HG03378 (cell line): ENCODE measurements around the gene PRMT2.
"Not testable (repeated sequence)": the region's sequence is repeated elsewhere in the genome, so short reads cannot be mapped to it uniquely, and the experiment has no call there.

ENCODE experiments used
- ATAC-seq: cut with Tn5 transposase; IDR thresholded peaks from one replicate; pipeline ENCODE4 v1.9.1; 2021; ENCODE audit warnings: mild to moderate bottlenecking, moderate library complexity; ENCODE audit not compliant: unreplicated experiment

Gene PRMT2

DNA sequence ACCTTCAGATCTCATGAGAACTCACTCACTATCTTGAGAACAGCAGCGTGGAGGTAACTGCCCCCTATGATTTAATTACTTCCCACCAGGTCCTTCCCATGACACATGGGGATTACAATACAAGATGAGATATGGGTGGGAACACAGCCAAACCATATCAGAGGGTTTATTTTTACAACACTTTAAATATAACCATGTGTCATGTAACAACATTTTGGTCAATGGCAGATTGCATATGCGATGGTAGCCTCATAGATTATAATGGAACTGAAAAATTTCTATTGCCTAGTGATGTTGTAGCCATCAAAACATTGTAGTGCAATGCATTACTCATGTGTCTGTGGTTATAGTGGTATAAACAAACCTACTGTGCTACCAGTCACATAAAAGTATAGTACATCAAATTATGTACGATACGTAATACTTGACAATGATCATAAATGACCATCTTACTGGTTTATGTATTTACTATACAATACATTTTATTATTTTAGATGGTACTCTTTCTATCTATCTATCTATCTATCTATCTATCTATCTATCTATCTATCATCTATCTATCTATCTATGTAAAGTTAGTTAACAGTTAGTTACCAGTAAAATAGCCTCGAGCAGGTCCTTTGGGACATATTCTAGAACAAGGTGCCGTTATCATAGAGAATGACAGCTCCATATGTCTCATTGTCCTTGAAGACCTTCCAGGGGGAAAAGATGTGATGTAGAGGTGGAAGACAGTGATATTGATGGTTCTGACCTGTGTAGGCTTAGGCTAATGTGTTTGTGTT is 18.0 kb upstream of the PRMT2 start:
- ATAC-seq: no peak

DNA sequence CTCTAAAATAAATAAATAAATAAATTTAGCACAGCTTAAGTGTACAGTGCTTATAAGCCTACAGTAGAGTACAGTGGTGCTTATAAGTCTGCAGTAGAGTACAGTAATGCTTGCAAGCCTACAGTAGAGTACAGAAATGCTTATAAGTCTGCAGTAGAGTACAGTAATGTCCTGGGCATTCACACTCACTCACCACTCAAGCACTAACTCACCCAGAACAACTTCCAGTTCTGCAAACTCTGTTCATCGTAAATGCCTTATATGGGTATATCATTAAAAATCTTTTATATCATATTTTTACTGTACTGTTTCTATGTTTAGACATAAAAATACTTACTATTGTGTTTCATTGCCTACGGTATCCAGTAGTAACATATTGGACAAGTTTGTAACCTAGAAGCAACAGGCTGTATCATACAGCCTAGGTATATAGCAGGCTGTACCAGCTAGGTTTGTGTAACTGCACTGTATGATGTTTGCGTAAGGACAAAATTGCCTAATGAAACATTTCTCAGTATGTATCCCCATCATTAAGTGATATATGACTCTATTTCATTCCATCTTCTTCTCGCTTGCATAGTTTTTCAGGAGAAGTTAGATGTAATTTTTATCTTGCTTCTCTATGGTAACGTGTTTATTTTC is 16.6 kb upstream of the PRMT2 start:
- ATAC-seq: no peak

DNA sequence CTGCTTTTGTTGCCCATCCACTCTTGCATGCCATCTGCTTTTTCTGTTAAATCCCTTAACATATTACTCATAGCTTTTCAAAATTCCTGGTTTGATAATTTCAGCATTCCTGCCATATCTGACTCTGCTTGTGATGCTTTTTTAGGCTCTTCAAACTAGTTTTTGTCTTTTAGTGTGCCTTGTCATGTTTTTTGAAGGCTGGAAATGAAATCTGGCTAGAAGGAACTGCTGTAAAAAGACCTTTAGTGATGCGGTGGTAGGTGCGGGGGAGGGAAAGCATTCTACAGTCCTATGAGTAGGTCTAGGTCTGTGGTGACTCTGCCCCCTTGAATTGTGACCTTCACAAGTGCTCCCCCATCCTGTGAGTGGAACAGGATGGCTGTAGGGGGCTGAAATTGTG is 15.6 kb upstream of the PRMT2 start:
- ATAC-seq: no peak

DNA sequence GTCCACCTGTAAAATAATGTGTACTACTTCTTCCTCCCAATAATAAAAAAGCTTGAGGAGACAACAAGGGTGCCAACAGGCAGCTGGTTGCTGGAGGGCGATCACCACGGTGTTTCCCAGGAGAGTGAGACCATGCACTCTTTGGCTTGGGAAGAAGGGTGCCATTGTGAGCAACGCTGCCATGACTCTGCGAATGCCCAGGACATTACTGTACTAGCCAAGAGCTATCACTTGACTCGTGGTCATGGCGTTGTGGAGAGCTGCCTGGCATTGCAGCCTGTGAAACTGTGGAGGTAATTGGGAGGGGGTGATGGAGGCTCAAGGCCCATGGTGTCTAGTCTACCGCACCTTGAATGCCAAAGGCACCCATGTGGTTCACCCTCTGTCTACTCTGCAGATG is 14.6 kb upstream of the PRMT2 start:
- no peak for ATAC-seq

DNA sequence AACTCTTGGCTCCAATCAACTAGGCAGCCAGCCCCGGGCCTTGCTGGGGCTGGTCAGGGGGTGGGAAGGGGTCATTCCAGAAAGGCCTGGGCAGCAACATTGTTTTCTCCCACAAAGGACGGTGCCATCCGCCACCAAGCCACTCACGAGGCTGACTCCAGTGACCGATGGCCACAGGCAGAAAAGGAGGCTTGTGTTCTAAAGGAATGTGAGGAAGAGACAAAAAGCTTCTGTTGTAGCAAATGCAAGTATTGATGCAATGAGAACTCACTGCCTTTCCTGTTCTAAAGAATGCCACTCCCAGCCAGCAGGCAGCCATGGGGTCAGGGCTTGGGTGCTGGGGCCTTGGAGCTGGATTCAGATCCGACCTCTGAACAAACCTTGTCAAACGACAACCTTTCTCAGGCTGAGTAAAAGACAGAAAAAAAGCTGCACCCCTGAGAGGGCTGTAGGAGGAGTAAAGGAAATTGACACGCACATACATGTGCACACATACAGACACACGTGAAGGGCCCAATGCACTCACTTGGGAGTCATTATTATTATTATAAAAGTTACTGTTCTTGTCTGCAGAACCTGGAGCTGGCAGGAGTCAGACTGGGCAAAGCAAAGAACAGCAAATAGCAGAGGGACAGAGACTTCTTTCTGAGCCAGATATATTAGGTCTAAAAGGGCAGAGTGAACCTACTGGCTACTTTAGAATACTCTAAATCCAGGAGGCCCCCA is 13.9 kb upstream of the PRMT2 start:
- no peak for ATAC-seq

DNA sequence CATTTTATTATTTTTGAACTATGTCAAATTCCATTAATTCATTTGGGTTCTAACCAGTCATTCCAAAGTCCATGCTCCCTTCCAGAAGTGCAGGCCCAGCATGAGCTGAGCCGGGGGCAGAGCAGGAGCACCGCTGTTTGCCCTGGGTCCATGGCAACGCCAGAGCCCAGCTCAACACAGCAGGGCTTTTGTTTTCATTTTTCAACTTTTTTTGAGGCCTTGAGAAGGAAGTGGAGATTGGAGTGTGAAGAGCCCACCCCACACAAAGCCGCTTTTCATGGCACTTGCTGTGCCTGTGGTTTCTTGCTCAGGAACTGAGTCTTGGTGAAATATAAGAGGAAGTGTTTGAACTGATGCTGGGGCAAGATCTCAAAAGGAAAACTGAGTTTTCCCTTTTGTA is 13.2 kb upstream of the PRMT2 start:
- ATAC-seq: no peak

DNA sequence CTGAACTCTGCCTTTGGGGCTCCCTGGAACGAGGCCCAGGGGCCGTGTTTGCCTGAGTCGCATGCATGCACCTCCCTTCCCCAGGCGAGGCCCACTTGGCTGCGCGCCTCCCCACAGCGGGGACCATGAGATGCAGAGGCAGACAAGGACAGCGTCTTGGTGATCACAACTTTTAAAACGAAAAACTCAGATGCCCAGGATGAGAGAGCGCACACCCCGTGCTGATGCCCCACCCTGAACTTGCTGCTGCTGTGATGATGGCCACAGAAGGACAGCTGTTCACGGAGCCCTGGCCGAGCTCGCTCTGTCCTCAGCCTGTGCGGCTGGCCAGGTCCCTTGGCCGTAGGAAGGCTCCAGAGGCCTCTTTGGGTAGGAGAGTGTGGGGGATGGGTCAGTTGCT is 11.4 kb upstream of the PRMT2 start:
- no peak for ATAC-seq

DNA sequence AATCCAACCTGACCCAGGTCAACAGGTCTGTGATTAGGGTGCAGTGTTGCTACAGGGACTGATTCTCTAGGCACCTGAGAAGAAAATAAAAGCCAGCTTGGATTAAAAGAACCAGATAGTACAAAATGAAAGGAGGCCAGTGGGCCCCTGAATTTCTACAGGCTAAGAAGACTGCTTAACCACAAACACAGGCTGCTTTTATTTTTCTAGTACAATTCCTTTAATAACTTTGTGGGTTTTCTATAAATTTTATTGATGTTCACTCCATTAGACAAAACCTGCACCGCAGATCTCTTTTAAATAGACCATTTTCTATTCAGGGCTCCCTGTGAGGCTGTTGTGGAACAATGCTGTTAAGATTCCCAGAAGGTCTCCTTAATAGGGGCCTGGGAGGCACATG is 9.7 kb upstream of the PRMT2 start:
- no peak for ATAC-seq

DNA sequence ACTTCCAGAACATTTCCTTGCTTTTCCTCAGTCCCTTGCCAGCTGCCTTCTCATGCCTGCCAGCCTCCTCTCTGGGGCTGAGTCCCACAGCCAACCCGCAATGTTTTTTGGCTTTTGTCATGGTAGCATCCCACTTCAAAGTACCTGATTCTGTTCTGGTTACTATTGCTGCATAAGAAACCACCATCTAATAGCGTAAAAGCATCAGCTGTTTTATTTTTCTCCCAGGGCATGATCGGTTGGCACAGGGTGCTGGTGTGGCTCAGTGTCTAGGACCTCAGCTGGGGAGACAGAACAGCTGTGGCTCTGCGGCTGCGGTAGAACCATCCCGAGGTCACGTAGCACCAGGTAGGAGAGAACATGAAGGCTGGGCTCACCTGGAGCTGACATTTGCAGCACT is 8.9 kb upstream of the PRMT2 start:
- no peak for ATAC-seq

DNA sequence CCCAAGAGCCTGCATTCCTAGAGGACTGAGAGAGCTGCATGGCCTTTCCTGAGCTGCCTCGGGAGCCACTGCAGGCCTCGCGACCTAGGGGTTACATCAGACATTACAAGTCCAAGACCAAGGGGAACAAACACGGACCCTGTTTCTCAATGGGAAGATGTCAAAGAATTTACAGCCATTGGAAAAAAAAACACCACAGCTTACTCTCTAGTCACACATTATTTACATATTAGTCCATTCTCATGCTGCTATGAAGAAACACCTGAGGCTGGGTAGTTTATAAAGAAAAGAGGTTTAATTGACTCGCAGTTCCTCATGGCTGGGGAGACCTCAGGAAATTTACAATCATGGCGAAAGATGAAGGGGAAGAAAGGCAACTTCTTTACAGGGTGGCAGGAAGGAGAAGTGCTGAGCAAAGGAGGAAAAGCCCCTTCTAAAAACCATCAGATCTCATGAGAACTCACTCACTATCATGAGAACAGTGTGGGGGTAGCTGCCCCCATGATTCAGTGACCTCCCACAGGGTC is 8.4 kb upstream of the PRMT2 start:
- ATAC-seq: no peak

DNA sequence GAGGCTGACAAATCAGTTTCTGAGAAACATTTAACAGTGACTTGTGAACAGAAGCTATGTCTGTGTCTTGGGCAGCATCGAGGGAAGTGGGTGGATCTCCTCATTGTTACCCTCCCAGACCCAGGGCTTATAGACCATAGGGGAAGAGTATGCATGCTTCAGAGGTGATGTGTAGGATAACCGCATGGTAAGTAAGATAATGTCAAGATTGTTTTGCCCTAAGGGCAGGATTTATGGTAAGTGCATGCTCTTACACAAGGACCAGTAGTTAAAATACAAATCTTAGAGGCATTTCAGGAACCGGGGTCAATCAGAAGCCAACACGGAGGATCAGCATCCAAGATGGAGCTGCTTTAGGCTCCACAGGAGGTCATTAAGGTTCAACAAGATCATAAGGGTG is 7.7 kb upstream of the PRMT2 start:
- ATAC-seq: no peak

DNA sequence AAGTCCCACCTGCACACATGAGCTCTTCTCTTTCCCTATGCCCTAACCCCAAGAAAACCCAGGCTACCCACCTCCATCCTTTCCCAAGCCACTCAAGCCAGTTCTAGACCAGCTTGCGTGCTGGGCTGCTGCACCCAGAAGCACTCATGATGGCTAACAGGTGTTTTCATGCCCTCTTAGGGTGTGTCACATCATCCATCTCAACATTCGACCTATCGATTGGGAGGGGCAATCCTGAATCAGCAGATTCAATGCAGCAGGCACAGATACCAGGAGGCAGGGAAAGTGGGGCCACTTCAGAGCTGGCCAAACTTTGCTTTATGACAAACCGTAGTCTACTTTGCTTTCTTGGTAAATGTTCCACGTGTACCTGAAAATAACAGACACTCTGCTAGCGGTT is 6.6 kb upstream of the PRMT2 start:
- ATAC-seq: no peak

DNA sequence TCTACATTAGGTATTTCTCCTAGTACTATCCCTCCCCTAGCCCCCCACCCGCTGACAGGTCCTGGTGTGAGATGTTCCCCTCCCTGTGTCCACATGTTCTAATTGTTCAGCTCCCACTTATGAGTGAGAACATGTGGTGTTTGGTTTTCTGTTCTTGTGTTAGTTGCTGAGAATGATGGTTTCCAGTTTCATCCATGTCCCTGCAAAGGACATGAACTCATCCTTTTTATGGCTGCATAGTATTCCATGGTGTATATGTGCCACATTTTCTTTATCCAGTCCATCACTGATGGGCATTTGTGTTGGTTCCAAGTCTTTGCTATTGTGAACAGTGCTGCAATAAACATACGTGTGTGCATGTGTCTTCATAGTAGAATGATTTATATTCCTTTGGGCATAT is 4.6 kb upstream of the PRMT2 start:
- not testable (repeated sequence) for ATAC-seq

DNA sequence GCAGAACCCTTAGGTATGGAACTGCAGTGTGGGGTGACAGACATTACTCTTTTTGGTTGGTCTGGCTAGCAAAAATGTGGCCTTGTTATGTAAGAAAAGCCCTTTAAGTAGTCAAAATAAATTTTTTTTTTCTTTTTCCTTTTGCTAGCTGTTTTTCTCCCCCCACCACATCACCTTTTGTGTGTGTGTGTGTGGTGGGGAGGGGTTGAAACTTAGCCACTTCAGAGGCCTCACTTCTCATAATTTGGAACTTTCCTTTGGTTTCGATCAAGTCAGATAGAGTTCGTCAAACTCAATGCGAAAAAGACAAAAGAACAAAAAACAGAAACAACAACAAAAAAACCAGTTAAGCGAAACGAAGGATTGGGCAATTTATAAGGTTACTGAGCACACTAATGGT is 1.9 kb upstream of the PRMT2 start:
- no peak for ATAC-seq

DNA sequence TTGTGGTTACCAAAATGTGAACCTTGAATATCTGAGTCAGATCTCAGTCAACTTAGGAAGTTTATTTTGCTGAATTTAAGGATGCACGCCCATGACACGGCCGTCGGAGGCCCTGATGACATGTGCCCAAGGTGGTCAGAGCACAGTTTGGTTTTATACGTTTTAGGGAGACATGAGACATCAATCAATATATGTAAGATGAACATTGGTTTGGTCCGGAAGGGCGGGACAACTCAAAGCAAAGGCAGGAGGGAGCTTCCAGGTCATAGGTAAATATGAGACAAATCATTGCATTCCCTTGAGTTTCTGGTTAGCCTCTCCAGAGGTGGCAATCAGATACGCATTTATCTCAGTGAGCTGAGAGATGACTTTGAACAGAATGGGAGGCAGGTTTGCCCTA is 1.0 kb upstream of the PRMT2 start:
- ATAC-seq: no peak

DNA sequence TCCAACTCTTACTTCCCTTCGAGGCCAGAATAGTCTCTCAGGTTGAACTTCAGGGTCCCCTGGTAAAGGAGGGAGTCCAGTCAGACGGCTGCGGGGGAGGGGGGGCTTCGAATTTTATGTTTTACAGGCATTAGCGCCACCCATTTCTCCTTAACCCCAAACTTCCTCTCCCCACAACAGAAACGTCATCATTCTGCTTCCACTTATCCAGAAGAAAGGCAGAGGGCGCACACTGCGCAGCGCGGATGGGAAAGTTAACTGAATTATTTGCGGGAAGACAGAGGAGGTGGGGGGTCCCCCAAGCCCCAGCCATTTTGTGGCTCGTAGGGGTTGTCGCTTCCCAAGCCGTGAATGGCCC is 529 bp upstream of the PRMT2 start:
- ATAC-seq: no peak

DNA sequence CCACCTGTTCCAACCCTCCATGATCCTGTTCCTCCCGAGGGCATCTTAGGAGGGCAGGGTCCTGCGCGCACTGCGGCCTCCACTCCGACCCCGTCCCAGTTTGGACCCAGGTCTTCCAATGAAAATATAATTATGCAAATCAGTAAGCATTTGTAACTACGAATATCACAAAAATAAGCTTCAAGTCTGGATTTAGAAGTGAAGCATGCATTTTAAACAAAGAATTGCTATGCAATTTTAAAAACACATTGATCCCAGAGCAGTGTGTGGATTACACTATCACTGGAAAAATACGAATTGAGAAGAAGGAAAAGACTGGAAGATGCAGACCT is 673 bp downstream of the PRMT2 start:
- no peak for ATAC-seq

DNA sequence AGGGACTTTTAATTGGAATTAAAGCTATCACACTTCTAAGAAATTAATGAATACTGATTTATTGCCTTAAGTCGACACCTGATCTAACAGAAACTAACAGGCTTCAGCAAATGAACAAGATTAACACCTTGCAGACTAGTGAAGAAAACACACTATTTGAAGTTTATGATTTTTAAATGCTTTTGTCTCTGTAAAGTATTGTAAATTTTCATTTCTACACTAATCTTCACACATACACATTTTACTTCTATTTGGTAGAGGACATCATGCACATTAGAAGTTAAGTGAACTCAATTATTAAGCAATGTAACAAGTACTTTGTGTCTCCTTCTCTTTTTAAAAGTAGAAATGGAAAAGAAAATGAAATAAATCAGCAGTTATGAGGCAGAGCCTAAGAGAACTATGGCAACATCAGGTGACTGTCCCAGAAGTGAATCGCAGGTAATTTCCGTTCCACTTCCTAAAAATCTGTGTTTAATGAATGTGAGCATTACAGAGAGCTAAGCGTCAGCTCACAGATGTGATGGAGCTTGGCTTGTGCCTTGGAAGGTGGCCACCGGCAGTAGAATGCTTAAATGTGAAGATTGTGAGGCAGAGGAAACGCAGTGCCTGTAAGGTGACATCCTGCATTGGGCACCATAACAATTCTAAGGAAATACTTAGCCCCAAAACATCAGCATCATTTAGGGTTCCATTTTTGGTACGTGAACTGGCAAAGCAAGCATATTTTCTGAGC is 1.2 kb downstream of the PRMT2 start:
- no peak for ATAC-seq

DNA sequence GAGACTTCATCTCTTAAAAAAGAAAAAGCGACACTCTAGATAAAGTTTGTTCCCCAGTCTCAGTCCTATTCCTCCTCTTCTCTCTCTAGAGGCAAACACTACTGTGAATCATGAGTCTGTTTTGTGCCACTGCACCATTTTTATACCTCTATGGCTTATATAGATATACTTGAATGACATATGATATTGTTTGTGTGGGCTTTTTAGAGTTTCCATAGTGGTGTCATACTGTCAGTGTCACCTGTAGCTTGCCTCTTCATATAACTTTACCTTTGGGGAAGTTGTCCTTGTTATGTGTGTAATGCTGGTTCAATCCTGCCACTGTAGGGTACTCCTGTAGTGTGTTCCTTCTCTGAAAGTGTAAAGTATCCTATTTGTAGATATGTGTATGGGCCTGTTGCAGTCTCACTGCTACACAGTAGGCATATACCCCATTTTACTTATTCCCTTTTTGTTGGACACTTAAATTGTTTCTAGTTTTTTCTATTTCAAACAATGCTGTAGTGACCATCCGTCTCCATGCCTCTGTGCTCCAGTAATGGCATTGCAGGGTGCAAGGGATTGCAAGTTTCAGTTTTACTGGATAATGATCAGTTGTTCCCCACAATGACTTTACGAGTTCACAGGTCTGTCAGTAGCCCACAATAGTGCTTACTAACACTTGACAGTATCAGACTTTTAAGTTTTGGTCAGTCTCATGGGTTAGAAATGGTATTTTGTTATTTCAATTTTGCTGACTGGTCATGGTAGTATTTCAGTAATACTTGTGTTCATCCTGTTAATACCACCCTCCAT is 2.7 kb downstream of the PRMT2 start:
- no peak for ATAC-seq

DNA sequence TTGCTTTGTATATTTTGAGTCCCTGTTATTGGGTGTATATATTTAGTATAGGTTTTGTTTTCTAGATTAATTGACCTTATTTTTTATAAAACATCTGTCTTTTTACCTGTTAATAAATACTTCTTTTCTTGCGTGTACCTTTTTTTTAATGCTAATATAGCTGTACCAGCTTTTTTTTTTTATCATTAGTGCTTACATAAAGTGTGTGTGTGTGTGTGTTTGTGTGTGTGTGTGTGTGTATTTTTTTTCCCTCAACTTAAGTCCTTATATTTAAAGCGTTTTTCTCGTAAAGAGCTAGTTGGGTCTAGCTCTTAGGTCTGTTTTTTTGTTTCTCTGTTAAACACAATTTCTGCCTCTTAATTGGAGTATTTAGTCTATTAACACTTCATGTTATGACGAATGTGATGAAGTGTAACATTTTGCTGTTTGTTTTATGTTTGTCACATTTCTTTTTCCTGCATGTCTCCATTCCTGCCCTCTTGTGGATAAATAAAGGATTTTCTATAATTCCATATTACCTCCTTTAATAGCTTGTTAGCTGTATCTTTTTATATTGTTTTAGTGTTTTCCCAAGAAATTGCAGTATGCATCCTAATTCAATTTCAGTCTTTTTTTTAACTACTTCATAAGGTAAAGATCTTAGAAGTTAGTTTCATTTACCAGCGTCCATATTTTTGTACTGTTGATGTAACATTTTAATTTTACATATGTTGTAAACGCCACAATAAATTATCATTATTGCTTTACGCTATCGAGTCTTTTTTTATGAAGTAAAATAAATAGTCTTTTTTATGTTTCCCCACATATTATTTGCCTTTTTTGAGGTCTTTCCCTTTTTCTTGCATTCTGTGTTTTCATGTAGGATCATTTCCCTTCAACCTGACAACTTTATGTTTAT is 4.3 kb downstream of the PRMT2 start:
- ATAC-seq: no peak
